ENCODE data around the gene KCNH2.

KCNH2 gene

GRCh38 chr7:150999497-151000230, 21.5 kb upstream of the KCNH2 start:
- no peak for TF ChIP-seq CTBP1 (IDR thresholded peaks at IDR 0.05; ENCODE audit: borderline replicate concordance)
- no peak for TF ChIP-seq PKNOX1 (IDR thresholded peaks at IDR 0.05)
- TF ChIP-seq L3MBTL2 (conservative IDR thresholded peaks at IDR 0.05), result no peak
- TF ChIP-seq BHLHE40 (IDR thresholded peaks at IDR 0.05; ENCODE audit: borderline replicate concordance), result no peak
- TF ChIP-seq SP1 (IDR thresholded peaks at IDR 0.05), result no peak
- TF ChIP-seq SUZ12 (IDR thresholded peaks at IDR 0.05), result no peak
- TF ChIP-seq TARDBP (IDR thresholded peaks at IDR 0.05), result no peak
- no peak for TF ChIP-seq FOXM1 (IDR thresholded peaks at IDR 0.05; ENCODE audit: borderline replicate concordance)
- TF ChIP-seq FOXK2 (IDR thresholded peaks at IDR 0.05), result no peak
- TF ChIP-seq NFRKB (IDR thresholded peaks at IDR 0.05), result no peak
- TF ChIP-seq HDGF (IDR thresholded peaks at IDR 0.05; ENCODE audit: borderline replicate concordance), result no peak
- no peak for TF ChIP-seq ELF4 (IDR thresholded peaks at IDR 0.05)
- no peak for TF ChIP-seq LEF1 (IDR thresholded peaks at IDR 0.05; ENCODE audit: borderline replicate concordance)
- no peak for TF ChIP-seq ZNF384 (IDR thresholded peaks at IDR 0.05)
- no peak for TF ChIP-seq FOXA1 (IDR thresholded peaks at IDR 0.05)
- no peak for TF ChIP-seq ARNT (IDR thresholded peaks at IDR 0.05)
- DNase-seq (ENCODE audit: extremely low spot score), result no peak
- ChIA-PET CTCF (no interaction called here), POLR2A (no interaction called here)

- DNase-seq (ENCODE audit: extremely low spot score), result no peak
- ChIA-PET CTCF (interaction anchor here (1.7 kb wide), 1 partner anchor 14 kb away, joined by 6 read pairs; no protein-coding TSS in a partner anchor), POLR2A (no interaction called here)
- TF ChIP-seq PKNOX1 (IDR thresholded peaks at IDR 0.05) (no peak), SP1 (IDR thresholded peaks at IDR 0.05) (no peak), HDGF (IDR thresholded peaks at IDR 0.05; ENCODE audit: borderline replicate concordance) (no peak), L3MBTL2 (conservative IDR thresholded peaks at IDR 0.05) (no peak), FOXK2 (IDR thresholded peaks at IDR 0.05) (no peak), TARDBP (IDR thresholded peaks at IDR 0.05) (no peak), ZNF384 (IDR thresholded peaks at IDR 0.05) (no peak), CTBP1 (IDR thresholded peaks at IDR 0.05; ENCODE audit: borderline replicate concordance) (no peak), SUZ12 (IDR thresholded peaks at IDR 0.05) (no peak), ARNT (IDR thresholded peaks at IDR 0.05) (no peak)
Observed at GRCh38 chr7:150999001-150999400, 20.9 kb upstream of the KCNH2 start.

GRCh38 chr7:150998341-150998740, 20.2 kb upstream of the KCNH2 start:
- ChIA-PET POLR2A (no interaction called here), CTCF (interaction anchor here (1.7 kb wide), 1 partner anchor 13 kb away, joined by 6 read pairs; no protein-coding TSS in a partner anchor)
- TF ChIP-seq PKNOX1 (IDR thresholded peaks at IDR 0.05) (no peak), LEF1 (IDR thresholded peaks at IDR 0.05; ENCODE audit: borderline replicate concordance) (no peak), CTBP1 (IDR thresholded peaks at IDR 0.05; ENCODE audit: borderline replicate concordance) (no peak), ARNT (IDR thresholded peaks at IDR 0.05) (no peak), FOXA1 (IDR thresholded peaks at IDR 0.05) (no peak), BHLHE40 (IDR thresholded peaks at IDR 0.05; ENCODE audit: borderline replicate concordance) (no peak), SP1 (IDR thresholded peaks at IDR 0.05) (no peak), SUZ12 (IDR thresholded peaks at IDR 0.05) (no peak), HDGF (IDR thresholded peaks at IDR 0.05; ENCODE audit: borderline replicate concordance) (no peak), FOXK2 (IDR thresholded peaks at IDR 0.05) (no peak), ZNF384 (IDR thresholded peaks at IDR 0.05) (no peak), ELF4 (IDR thresholded peaks at IDR 0.05) (no peak)

GRCh38 chr7:150997817-150998216, 19.7 kb upstream of the KCNH2 start:
- ChIA-PET CTCF (interaction anchor here (1.0 to 1.7 kb wide), 2 partner anchors 11 to 13 kb away, joined by 3 to 6 read pairs; no protein-coding TSS in a partner anchor), POLR2A (no interaction called here)
- no peak for TF ChIP-seq TARDBP (IDR thresholded peaks at IDR 0.05)
- no peak for TF ChIP-seq PKNOX1 (IDR thresholded peaks at IDR 0.05)
- TF ChIP-seq ZNF384 (IDR thresholded peaks at IDR 0.05), result no peak
- TF ChIP-seq BHLHE40 (IDR thresholded peaks at IDR 0.05; ENCODE audit: borderline replicate concordance), result no peak
- TF ChIP-seq ELF4 (IDR thresholded peaks at IDR 0.05), result no peak
- TF ChIP-seq SUZ12 (IDR thresholded peaks at IDR 0.05), result no peak
- no peak for TF ChIP-seq FOXA1 (IDR thresholded peaks at IDR 0.05)
- TF ChIP-seq CTBP1 (IDR thresholded peaks at IDR 0.05; ENCODE audit: borderline replicate concordance), result no peak
- no peak for TF ChIP-seq SP1 (IDR thresholded peaks at IDR 0.05)
- TF ChIP-seq FOXM1 (IDR thresholded peaks at IDR 0.05; ENCODE audit: borderline replicate concordance), result no peak
- no peak for TF ChIP-seq NFRKB (IDR thresholded peaks at IDR 0.05)
- TF ChIP-seq FOXK2 (IDR thresholded peaks at IDR 0.05), result no peak
- TF ChIP-seq ARNT (IDR thresholded peaks at IDR 0.05), result no peak
- no peak for TF ChIP-seq HDGF (IDR thresholded peaks at IDR 0.05; ENCODE audit: borderline replicate concordance)
- no peak for DNase-seq (ENCODE audit: extremely low spot score)

More at GRCh38 chr7:150998341-150998740, 20.2 kb upstream of the KCNH2 start:
- DNase-seq (ENCODE audit: extremely low spot score), result no peak

- POLR2A ChIA-PET, result no interaction called here
- no peak for DNase-seq (ENCODE audit: extremely low spot score)
- TF ChIP-seq FOXM1 (IDR thresholded peaks at IDR 0.05; ENCODE audit: borderline replicate concordance) (no peak), FOXK2 (IDR thresholded peaks at IDR 0.05) (no peak), NFRKB (IDR thresholded peaks at IDR 0.05) (no peak), ELF4 (IDR thresholded peaks at IDR 0.05) (no peak), HDGF (IDR thresholded peaks at IDR 0.05; ENCODE audit: borderline replicate concordance) (no peak), SP1 (IDR thresholded peaks at IDR 0.05) (no peak), LEF1 (IDR thresholded peaks at IDR 0.05; ENCODE audit: borderline replicate concordance) (no peak), L3MBTL2 (conservative IDR thresholded peaks at IDR 0.05) (no peak), TARDBP (IDR thresholded peaks at IDR 0.05) (no peak), BHLHE40 (IDR thresholded peaks at IDR 0.05; ENCODE audit: borderline replicate concordance) (no peak), CTBP1 (IDR thresholded peaks at IDR 0.05; ENCODE audit: borderline replicate concordance) (no peak), ZNF384 (IDR thresholded peaks at IDR 0.05) (no peak), SUZ12 (IDR thresholded peaks at IDR 0.05) (no peak), PKNOX1 (IDR thresholded peaks at IDR 0.05) (no peak), ARNT (IDR thresholded peaks at IDR 0.05) (no peak), FOXA1 (IDR thresholded peaks at IDR 0.05) (no peak)
- CTCF ChIA-PET, result interaction anchor here (1.0 to 1.7 kb wide), 2 partner anchors 12 kb away, joined by 3 to 6 read pairs; no protein-coding TSS in a partner anchor
Observed at GRCh38 chr7:150997075-150997511, 19.0 kb upstream of the KCNH2 start.

All from HEK293T (cell line).